Midbrain (tissue), 1 donor: ENCODE data around the gene PTOV1.
"Not testable (repeated sequence)": the region's sequence is repeated elsewhere in the genome, so short reads cannot be mapped to it uniquely, and the experiment has no call there.

Source experiments
- DNase-seq: peaks from one replicate; lab custom pipeline; 2025; lab: John Stamatoyannopoulos, UW

PTOV1 gene

GRCh38 chr19:49817964-49818648, 32.9 kb upstream of the PTOV1 start, which contains the start of gene MED25:
Gene MED25, plus strand, starts transcription at chr19:49818289. Its CDS starts 53 bp downstream, at chr19:49818342.
- peak; percentile 90 for DNase-seq

- no peak for DNase-seq
Measured at GRCh38 chr19:49818649-49819370, 32.1 kb upstream of the PTOV1 start.

- DNase-seq, result not testable (repeated sequence)
Measured at GRCh38 chr19:49819452-49820115, 31.4 kb upstream of the PTOV1 start.

- no peak for DNase-seq
Measured at GRCh38 chr19:49820125-49820524, 30.8 kb upstream of the PTOV1 start.

- no peak for DNase-seq
Measured at GRCh38 chr19:49823472-49823871, 27.5 kb upstream of the PTOV1 start.

GRCh38 chr19:49824662-49825061, 26.3 kb upstream of the PTOV1 start:
- no peak for DNase-seq

GRCh38 chr19:49827034-49827433, 23.9 kb upstream of the PTOV1 start:
- DNase-seq, result no peak

GRCh38 chr19:49829200-49829599, 21.8 kb upstream of the PTOV1 start:
- no peak for DNase-seq

- DNase-seq, result no peak
Measured at GRCh38 chr19:49829721-49830120, 21.2 kb upstream of the PTOV1 start.

GRCh38 chr19:49830766-49831165, 20.2 kb upstream of the PTOV1 start:
- DNase-seq, result no peak

GRCh38 chr19:49831592-49831991, 19.4 kb upstream of the PTOV1 start:
- DNase-seq, result no peak

GRCh38 chr19:49832556-49832955, 18.4 kb upstream of the PTOV1 start:
- no peak for DNase-seq

GRCh38 chr19:49833599-49833998, 17.4 kb upstream of the PTOV1 start:
- DNase-seq, result no peak

GRCh38 chr19:49835562-49835961, 15.4 kb upstream of the PTOV1 start:
- no peak for DNase-seq

GRCh38 chr19:49836176-49837008, 14.6 kb upstream of the PTOV1 start:
- DNase-seq, result no peak

- DNase-seq, result no peak
Measured at GRCh38 chr19:49837009-49837310, 14.0 kb upstream of the PTOV1 start.

GRCh38 chr19:49837425-49837824, 13.5 kb upstream of the PTOV1 start:
- no peak for DNase-seq

- no peak for DNase-seq
Measured at GRCh38 chr19:49838885-49839588, 11.9 kb upstream of the PTOV1 start.

- no peak for DNase-seq
Measured at GRCh38 chr19:49839713-49840112, 11.2 kb upstream of the PTOV1 start.

GRCh38 chr19:49840321-49840720, 10.6 kb upstream of the PTOV1 start:
- no peak for DNase-seq

GRCh38 chr19:49840736-49841249, 10.2 kb upstream of the PTOV1 start:
- DNase-seq, result no peak
